ENCODE measurements around the gene YAF2. TPM values are rescaled to one million over a fixed set of nuclear protein-coding genes. Genes with fewer than 3 reads are reported as not detected.

Gene YAF2, protein sequence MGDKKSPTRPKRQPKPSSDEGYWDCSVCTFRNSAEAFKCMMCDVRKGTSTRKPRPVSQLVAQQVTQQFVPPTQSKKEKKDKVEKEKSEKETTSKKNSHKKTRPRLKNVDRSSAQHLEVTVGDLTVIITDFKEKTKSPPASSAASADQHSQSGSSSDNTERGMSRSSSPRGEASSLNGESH
- total RNA-seq = 13.7 and 19.9 TPM in 2 replicates

DNA sequence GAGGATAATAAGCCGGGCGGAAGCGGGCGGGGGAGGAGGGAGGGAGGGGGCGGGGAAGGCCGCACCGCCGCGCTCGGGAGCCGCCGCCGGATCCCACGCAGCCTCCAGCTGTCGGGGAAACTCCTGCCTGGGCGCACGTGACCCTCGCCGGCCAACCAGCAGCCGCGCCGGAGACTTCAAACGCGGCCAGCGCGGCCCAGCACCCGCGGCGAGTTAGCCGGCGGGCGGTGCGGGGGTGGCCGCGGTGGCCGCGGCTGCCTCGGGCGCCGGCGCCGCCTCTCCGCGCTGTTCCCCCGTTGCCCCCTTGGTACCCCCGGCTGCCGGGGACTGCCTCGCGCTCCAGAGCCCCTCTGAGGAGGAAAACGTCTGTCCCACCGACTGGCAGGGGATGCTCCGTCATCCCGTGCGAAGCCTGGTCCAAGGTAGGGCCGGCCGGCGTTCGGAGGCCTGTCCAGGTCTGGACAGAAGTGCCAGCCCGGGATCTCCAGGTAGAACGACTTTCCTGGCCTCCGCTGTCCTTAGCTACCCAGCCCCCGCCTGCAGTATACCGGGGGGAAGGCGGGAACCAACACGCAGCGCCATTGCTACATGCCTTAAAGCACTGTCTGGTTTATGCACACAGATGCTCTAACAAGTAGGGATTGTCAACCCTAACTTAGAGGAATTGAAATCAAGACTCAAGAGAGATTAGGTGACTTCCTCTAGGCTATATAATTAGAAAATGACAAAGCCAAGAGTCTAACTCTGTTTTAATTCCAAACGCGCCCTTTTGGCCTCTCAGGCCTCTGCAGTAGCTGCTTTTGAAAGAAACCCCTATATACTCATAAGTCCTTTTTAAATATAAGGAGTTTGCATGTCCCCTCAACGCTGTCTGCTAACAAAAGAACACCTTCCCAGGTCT is at the start of gene YAF2:
Gene YAF2 (minus strand): TSS at position 9 of the 901 bp plus-strand sequence. CDS start 68 bp downstream, outside the sequence.

DNA sequence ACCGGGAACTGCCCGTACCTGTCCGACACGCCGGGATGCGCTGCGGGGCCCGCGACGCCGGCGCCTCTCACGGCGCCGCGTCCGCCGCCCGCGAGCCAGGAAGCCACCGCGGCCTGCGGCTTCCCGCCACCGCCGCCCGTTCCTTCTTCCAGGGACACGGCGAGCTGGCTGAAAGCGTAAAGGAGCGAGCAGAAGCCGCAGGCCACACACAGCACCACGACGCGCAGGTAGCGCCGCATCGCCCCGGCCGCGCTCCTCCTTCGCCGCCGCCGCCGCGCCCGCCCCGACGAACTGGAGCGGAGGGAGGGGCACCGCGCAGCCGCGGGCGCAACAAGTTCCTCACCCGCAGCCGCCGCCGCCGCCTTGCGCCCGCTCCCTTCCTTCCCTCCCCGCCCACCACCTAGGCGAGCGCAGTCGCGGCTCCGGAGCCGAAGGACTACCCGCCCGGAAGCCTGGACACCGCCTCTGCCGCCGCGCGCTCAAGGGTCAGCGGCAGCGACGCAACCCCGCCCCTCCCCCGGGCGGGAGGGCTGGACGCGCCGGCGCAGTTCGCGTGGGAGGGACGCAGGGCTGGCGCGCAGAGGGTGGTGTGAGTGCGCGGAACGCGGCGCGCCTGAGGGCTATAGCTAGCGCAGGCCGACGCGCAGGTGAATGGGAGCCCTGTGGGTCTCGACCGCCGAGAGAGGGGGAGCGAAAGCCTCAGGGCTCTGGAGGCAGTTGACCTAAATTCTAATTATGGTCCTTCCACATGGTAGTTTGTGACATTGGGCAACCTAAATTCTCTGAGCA is 93.4 kb downstream of the YAF2 start, which contains the start of gene GXYLT1:
Gene GXYLT1 (minus strand): TSS at position 467 of the 789 bp plus-strand sequence. CDS start 228 bp downstream, at position 239.

Other genes with a start within 250 kb of the YAF2 start
- gene GXYLT1, start 93.4 kb downstream of the YAF2 start, total RNA-seq = 17.3 and 18.3 TPM in 2 replicates
- 25.5 and 31.0 TPM in 2 replicates for gene ZCRB1, start 87.8 kb upstream of the YAF2 start, total RNA-seq
- 67.3 and 84.9 TPM in 2 replicates for gene PPHLN1, start 87.9 kb upstream of the YAF2 start, total RNA-seq